GM21619 (cell line): ENCODE data around the gene SPTLC3.

ENCODE experiments used
- ATAC-seq: cut with Tn5 transposase; IDR thresholded peaks from one replicate; pipeline ENCODE4 v1.9.1; 2021; ENCODE audit not compliant: unreplicated experiment

SPTLC3 gene

DNA sequence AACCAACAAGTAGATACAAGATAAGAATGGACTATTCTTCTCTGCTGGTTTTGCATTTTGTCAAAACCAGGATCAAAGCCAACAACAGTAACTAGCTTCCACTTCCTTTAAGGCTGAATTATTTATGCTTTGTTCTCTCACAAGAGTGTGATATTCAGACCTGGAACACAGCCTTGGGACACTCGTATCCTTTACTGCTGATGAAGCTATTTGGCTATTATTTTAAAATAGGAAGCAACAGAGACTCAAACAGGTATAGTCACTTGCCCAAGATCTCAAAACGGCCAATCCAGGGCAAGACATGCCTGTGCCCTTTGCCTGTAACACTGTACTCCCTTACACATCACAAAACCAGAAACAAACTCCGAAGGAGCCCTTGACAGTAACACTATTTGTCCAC is 19.9 kb downstream of the SPTLC3 start:
- ATAC-seq, result no peak

- ATAC-seq, result no peak
Measured at GRCh38 chr20:13029687-13030375, 21.1 kb downstream of the SPTLC3 start.

GRCh38 chr20:13031751-13032150 is 23.0 kb downstream of the SPTLC3 start:
- no peak for ATAC-seq

GRCh38 chr20:13034115-13034514 is 25.3 kb downstream of the SPTLC3 start:
- no peak for ATAC-seq

DNA sequence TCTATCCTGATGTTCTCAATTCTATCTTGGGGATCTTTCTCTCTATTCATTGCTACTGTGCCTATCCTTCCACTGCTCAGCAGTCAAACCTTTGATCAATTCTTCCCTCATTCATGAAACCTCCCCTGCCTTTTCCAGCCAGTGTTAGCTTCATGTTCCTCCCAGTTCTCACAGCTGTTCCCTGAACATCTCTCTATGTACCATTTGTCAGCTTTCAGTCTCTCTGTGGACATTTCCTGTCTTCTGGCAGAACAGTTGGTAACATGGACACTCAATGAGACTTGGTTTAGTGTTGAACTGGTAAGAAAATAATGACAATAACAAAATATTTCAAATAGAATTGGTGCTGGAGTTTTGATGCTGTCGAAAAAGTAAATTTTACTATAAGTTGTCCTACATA is 26.2 kb downstream of the SPTLC3 start:
- no peak for ATAC-seq

DNA sequence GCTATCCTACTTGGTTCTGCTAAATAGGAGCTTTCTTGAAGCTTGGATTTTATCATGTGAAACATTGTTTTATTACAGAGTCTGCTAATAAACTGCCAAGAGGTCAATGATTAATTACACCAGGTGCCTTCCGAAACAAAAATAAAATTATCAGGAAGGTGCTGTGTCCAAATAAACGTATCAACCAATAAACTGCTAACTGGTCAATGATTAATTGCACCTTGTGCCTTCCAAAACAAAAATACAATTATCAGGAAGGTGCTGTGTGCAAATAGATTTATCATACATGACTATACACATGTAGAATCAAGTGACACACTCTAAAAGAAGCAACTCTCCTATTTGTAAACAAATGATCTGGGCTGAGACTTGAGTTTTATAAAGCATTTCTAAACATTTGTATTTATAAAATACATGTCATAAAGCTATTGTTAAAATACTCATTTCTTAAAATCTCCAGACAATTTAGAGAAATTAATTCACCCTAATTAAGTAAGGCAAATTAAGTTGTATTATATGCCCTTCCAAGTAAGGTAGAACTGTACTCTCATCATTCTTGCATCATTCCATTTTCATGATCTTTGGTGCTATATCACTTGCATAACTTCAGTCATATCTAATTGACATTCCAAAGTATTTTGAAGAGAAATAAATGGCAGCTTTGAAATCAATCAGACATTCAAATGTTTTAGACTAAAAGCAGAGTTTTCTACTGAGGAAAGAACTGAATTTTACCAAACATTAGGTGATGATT is 26.8 kb downstream of the SPTLC3 start:
- no peak for ATAC-seq

GRCh38 chr20:13037727-13038126 is 29.0 kb downstream of the SPTLC3 start:
- no peak for ATAC-seq

DNA sequence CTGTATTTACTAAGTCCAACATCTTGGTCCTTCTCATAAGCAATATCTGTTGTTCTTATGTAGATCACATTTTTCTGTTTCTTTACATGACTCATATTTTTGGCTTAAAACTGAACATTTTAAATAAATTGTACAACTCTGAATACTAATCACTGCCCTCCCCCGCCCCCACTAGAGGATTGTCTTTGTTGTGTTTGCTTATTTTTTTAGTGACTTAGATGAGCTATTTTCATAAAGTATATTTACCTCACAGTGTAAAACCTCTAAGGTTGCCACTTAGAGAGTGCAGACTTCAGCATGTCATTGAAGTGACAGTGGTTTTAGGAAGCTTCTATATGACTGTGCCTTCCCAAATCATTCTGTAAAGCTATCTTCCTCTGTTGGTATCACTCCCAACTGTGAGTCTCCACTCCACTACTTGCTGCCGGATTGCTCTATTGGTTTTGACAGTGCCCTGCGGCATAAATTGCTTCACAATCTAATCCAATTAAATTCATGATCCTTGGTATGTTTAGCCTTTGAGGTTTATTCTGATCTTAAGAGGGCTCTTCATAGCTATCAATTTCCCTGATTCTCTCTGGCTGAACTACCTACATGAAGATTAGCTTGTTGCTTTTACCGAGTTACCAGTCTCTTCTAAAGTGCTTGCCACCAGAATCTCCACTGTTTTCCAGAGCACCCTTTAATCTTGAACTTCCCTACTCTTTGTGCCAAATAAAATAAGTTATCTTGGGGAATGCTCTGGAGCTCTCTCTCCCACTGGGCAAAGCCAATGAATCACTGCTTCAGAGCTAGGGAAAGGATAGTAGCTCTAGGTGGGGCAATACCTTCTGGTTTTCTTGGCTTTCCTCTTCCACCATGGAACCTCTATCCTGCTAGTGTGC is 33.0 kb downstream of the SPTLC3 start:
- ATAC-seq, result no peak

DNA sequence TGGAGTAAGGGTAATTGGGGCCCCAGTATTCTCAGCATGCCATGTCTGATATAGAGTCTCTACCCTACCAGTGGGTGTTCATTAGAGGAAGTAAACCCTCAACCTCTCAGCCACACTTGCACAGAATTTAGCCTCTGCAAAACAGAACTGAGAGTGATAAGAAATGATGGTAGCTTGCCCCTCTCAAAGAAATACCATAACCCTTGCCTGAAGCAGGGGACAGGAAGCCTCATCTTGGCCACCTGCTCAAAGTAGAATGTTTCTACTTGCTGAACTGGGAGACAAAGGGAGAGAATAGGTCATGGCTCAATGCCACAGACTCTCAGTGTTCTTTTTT is 33.7 kb downstream of the SPTLC3 start:
- no peak for ATAC-seq

DNA sequence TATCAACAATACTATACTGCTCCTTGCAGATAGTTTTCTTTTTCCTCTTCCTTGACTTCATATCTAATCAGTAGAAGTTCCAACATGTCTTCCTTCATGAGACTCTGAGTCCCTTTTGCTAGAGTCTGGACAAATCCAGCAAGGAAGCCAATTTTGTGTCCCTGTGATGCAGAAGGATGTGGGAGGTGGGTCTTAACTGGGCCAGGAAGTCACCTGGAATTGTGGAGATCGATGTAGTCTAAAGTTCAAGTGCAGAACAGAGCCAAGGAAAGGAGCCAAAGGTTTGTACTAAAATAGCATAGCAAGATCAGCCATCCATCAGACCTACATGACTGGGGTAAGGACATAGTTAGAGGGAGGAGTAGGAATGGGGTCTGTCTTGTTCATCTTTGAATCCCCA is 37.6 kb downstream of the SPTLC3 start:
- ATAC-seq, result no peak

- ATAC-seq, result no peak
Measured at GRCh38 chr20:13054011-13054410, 45.2 kb downstream of the SPTLC3 start.

GRCh38 chr20:13058666-13059389 is 50.1 kb downstream of the SPTLC3 start:
- no peak for ATAC-seq

- no peak for ATAC-seq
Measured at GRCh38 chr20:13059398-13060136, 50.8 kb downstream of the SPTLC3 start.

GRCh38 chr20:13060327-13060726 is 51.6 kb downstream of the SPTLC3 start:
- ATAC-seq, result no peak

DNA sequence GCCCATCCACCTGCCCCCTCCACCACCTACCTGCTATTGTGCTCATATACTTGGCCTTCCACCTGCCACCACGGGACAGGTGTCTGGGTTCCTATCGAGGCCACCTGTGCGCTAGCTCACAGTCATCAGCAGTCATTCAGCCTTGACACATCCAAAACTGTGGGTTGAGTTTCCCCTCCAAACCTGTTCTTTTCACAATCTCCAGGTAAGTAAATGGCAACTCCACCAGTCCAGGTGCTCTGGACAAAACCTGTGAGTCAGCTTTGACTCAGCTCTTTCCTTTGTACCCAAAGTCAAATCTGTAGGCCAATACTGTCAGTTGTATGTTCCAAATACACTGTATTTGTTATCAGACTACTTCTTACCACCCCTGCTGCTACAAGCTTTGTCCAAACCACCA is 52.6 kb downstream of the SPTLC3 start:
- no peak for ATAC-seq

DNA sequence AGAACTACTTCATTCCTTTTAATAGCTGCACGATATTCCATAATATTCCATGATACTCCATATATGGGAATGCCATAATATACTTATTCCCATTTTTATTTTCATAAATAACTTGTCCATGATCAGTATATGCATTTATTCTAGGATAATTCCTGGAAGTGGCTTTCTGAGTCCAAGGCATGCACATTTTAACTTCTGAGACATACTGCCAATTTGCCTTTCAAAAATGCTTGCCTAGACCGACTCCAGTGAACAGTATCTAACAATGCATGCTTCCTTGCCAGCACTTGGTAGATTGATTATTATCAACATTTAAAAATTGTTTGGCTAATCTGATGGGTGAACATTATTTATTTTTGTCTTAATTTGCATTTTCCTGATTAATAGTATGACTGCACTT is 54.0 kb downstream of the SPTLC3 start:
- no peak for ATAC-seq

GRCh38 chr20:13068336-13068735 is 59.6 kb downstream of the SPTLC3 start:
- ATAC-seq, result no peak

DNA sequence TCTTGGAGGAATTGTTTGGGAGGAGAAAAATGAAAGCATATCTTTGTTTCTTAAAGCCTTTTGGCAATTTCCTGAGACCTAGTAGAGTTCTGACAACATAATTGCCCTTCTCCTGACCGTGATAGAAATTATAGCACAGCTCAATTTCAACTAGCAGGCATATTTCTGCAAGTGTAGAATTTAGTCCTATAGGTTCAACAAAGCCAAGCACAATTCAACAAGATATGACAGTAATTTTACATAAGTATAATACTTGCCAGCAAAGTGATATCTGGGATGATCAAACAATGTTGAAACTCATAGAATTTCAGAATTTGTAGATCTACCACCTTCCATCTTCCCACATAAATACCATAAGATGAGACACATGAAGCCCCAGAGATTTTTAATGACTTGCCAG is 73.1 kb downstream of the SPTLC3 start:
- no peak for ATAC-seq

GRCh38 chr20:13082378-13082777 is 73.6 kb downstream of the SPTLC3 start:
- ATAC-seq, result no peak

- no peak for ATAC-seq
Measured at GRCh38 chr20:13085275-13085674, 76.5 kb downstream of the SPTLC3 start.
